HG03565 (cell line): Measurements from ENCODE around the gene TRPC1.

Experiments
- ATAC-seq: cut with Tn5 transposase; IDR thresholded peaks from one replicate; pipeline ENCODE4 v1.9.1; 2021; ENCODE audit warnings: mild to moderate bottlenecking, moderate library complexity; ENCODE audit not compliant: unreplicated experiment

The TRPC1 gene

DNA sequence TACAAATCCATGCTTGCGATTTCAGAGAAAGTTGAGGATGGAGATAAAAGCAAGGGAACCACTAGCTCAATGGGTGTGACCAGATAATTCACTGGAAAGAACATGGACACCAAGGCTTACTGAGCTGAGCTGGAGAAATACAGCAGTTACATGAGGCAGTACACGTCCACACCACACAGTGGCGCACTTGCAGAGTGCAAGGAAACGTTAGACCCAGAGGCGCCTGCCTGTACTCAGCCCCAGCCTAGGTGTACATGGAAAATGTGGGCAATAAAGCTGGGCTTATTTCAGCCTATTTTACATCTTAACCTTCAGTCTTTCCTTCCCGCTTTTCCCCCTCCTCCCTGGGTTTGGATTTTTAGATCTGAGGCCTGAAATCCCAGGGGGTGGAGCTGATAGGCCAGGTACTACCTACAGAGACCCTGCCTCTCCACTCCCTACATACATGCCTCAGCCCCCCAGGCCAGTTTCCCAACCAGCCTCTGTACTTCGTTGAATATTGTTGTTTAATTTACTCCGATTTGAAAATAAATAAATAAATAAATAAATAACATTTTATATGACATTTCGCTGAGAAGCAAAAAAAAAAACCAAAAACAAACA, 105.0 kb downstream of the TRPC1 start:
- peak; percentile 96 for ATAC-seq

DNA sequence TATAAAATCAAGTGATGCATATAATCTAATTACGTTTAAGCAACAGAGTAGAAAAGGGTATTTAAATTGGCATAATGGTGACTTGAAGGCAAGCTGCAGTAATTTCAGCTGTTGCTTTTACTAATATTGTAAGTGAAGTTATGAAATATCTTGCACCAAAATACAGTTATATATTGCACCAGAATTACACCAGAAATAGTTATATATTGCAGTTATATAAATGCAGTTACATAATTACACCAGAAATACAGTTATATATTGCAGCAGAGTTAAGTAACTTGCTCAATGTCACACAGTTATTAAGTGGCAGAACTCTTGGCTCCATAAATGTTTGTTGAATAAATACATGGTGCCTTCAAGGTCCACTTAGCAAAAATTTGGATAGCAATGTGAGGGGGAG, 113.7 kb downstream of the TRPC1 start:
- no peak for ATAC-seq

DNA sequence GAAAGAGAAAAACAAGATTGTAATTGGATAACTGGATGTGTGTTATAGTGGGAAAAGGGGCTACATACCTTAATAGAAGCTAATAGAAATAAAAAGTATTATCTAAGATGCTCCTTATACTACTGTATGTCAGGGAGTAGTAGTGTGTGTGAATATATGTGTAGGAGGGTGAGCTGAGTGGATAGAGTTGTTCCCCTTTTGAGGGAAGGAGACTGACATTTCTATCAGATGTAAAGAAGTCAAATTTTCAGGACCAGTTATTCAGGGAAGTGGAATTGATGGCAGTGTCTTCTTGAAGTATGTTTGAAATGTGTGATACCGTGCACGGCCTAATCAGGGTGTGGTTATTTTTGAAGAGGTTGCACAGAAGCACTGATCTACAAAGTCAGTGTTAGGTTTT, 116.0 kb downstream of the TRPC1 start:
- no peak for ATAC-seq

DNA sequence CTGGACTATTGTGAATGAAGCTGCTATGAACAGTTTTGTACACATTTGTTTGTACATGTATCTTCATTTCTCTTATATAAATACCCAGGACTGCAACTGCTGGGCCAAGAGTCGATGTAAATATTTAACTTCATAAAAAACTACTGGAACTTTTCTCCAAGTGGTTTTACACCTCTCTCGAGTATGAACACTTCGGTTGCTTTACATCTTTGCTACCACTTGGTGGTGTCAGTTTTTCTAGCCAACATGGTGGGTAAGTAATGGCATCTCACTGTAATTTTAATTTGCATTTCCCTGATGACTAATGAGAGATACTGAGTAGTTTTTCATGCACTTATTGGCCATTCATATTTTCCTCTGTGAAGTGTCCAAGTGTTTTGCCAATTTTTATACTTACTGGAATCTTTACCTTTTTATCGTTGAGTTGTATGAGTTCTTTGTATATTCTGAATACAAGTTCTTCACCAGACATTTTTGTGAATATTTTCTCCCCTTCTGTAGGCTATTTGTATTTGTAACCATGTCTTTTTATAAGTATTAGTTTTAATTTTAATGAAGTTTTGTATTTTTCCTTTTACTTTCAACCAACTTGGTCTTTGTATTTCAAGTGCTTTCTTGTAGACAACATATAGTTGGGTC, 120.6 kb downstream of the TRPC1 start:
- no peak for ATAC-seq

DNA sequence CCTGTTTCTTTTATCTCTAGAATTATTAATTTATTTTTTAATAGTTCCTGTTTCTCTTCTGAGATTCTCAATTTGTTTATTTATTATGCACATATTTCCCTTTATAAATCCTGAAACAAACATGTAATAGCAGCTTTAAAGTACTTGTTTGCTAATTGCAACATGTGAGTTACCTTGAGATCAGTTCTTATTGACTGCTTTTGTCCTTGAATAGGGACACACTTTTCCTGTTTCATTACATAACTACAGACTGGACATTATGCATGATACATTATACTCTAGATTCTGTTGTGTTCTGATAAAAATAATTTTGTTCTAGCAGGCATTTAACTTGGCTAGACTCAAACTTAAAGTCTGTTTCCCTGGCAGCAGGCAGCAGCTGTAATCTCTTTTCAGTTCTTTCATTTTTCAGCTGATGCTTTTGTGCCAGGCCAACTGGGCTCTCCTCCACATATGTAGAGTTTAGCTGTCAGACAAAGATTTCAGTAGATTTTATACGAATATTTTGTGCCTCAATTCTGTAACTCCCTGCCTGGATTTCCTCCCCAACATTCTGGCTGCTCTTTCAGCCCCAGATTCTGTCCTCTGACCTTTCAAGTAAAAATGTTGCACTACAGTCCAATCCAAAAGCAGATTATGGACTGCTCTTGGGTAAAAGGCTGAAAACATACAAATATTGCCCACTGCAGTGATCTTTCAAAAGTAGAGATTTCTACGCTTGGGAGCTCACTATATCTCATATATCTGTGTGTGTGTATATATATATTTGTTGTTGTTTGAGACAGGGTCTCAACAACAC, 123.1 kb downstream of the TRPC1 start:
- ATAC-seq = no peak

DNA sequence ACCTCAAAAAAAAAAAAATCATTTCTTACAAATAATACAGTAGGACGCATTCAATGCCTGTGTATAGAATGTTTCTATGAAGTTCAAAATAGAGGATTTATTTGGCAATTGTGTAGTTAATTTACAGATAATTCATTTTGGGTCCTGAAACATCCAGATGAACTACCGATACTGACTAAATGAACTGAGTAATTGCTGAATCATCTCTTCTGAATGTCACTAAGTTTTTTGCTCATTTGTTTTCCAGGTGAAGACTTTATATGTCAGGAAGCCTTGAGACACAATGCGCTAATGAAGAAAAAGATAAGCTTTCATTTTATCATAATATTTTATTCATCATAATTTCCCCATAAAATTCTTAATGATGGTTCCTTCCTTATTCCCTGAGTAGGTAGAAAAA, 125.3 kb downstream of the TRPC1 start:
- no peak for ATAC-seq

DNA sequence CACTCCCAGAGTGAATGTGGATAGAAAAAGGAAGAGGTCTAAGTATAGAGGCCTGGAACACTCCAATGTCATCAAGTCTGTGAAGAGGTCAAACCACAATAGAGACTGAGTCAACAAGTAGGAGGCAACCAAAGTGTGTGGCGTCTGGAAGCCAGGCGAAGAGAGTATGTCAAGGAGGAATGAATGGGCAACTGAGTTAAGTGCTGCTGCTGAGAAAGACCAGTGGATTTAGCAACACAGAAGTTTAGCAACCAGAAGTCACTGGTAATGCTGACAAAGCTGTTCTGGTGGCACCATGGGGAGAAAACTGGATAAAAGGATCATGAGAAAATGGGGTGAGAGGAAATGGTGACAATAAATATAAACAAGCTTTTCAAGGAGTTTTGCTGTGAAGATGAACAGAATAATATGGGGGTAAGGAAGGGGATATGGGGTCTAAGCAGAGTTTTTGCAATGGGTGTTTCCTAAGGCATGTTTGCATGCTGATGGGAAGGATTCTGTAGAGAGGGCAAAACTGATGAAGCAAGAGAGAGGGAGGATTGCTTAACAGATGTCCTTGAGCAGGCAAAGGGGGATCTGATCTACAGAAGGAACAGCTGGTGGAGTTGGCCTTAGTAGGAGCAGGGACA, 126.7 kb downstream of the TRPC1 start:
- ATAC-seq = no peak

DNA sequence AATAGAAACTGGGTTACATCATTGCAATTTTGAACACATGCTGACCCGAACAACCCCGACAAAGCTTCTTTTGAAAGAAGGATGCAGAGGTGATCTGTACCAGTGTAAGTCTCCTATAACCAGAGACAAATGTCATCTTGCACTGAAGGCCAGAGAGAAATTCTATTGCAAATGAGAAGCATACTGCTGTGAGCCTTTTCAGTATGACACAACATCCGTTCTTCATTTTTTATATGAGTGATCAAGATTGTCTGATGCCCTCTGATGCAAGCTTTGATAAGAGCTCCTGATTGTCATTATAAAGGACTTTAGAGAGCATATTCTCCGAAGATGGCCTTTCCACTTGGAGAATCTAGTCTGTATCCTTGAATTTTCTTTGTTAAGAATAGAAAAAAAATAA, 128.2 kb downstream of the TRPC1 start:
- ATAC-seq = no peak

DNA sequence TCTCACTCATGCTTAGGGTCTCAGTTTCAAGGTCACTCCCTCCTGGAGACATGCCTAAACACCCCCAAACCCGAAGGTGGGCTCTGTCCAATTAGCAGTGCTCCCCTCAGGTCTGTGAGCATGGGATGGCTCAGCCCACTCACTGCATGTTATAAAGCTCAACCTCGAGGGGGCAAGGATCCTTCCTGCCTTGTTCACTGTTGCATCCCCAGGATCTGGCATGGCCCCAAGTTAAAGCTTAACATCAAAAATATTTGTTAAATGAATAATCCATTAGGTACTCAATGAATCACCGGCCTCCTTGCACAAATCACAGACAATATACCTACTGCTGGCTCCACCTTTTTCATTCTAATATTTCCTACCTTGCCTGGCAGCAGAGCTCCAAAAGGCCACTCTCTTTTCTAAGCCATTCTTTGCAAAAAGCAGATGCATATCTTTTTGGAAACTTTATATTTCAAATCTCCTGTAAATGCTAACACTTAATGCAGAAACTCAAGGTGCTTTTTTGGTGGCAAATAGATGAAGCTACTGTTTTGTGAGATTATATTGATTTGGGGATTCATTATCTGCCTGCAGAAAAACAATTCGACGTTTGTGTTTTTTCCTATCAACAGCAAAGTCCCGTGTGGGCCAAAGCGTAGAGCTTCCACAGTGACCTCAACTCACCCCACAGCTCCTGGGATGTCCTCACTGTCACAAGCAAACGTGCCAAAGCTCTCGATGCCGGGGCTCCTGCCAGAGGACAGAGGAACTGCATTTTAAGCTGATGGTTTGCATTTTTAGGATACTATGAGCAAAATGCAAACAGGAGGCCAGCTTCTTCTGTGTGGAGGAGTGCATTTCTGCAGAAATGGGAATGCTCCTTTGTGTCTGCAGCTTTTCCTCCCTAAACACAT, 129.7 kb downstream of the TRPC1 start:
- ATAC-seq = no peak

DNA sequence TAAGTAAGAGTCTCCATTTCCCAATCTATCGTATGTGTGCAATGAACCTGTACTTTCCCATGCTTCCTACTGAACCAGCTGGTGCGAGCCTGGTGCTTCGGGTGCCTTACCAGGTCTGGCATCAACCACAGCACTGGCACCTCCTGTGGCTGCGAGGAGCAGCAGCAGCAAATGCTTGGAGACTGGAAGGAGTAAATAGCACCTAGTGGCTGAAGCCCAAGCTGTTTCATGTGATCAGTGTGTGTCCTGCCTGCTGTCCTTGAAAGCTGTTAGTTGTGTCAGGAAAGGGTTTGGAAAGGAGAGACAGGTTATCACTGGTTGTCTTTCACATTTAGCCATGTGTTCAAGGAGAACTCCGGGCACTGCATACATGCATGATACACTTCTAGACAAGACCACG, 133.2 kb downstream of the TRPC1 start:
- ATAC-seq = no peak
